H9 (cell line): ENCODE data around the gene SERPING1. TPM values are rescaled to one million over a fixed set of nuclear protein-coding genes. Genes with fewer than 3 reads are reported as not detected.

ENCODE experiments used
- DNase-seq: peaks from one replicate; pipeline ENCODE4 v3.0.0-alpha.2; 2017
- H2AFZ ChIP-seq: one replicate; pipeline ENCODE4 v1.6.1; 2013; ENCODE audit warnings: mild to moderate bottlenecking, low read length, control low read depth, moderate library complexity
- H2AK5ac ChIP-seq: 2 replicates; pipeline ENCODE4 v1.6.1; 2013; ENCODE audit warnings: low read length, control low read depth, mixed read lengths; ENCODE audit not compliant: insufficient read length
- H2BK120ac ChIP-seq: one replicate; pipeline ENCODE4 v1.6.1; 2013; ENCODE audit warnings: low read depth, mild to moderate bottlenecking, low read length, control low read depth, inconsistent platforms; ENCODE audit not compliant: poor library complexity, severe bottlenecking
- H2BK12ac ChIP-seq: 2 replicates; pipeline ENCODE4 v1.6.1; 2013; ENCODE audit warnings: low read length, control low read depth, mixed read lengths, low read depth; ENCODE audit not compliant: insufficient read length
- H2BK15ac ChIP-seq: 2 replicates; pipeline ENCODE4 v1.6.1; 2013; ENCODE audit warnings: low read depth, low read length, control low read depth
- H2BK20ac ChIP-seq: one replicate; pipeline ENCODE4 v1.6.1; 2013; ENCODE audit warnings: low read depth, mild to moderate bottlenecking, low read length, control low read depth, inconsistent platforms; ENCODE audit not compliant: poor library complexity, severe bottlenecking
- H2BK5ac ChIP-seq: 2 replicates; pipeline ENCODE4 v1.6.1; 2013; ENCODE audit warnings: low read length, control low read depth, mixed read lengths; ENCODE audit not compliant: insufficient read length
- H3K14ac ChIP-seq: 2 replicates; pipeline ENCODE4 v1.6.1; 2013; ENCODE audit warnings: low read length, control low read depth; ENCODE audit not compliant: insufficient read depth
- H3K18ac ChIP-seq: 2 replicates; pipeline ENCODE4 v1.6.1; 2013; ENCODE audit warnings: low read depth, mild to moderate bottlenecking, mixed read lengths, low read length, control low read depth; ENCODE audit not compliant: insufficient read length
- H3K23ac ChIP-seq: 2 replicates; pipeline ENCODE4 v1.6.1; 2013; ENCODE audit warnings: low read length, control low read depth, mixed read lengths, low read depth; ENCODE audit not compliant: insufficient read length
- H3K23me2 ChIP-seq: 2 replicates; pipeline ENCODE4 v1.6.1; 2013; ENCODE audit warnings: low read depth, mild to moderate bottlenecking, mixed read lengths, low read length, control low read depth; ENCODE audit not compliant: insufficient read length, poor library complexity, severe bottlenecking
- H3K27ac ChIP-seq: 2 replicates; pipeline ENCODE4 v1.5.1; 2013; ENCODE audit warnings: low read length, control low read depth, mixed read lengths, low read depth; ENCODE audit not compliant: insufficient read length
- H3K27me3 ChIP-seq: 2 replicates; pipeline ENCODE4 v1.6.1; 2013; ENCODE audit warnings: low read length, control low read depth, inconsistent platforms; ENCODE audit not compliant: insufficient read depth
- H3K4ac ChIP-seq: 2 replicates; pipeline ENCODE4 v1.6.1; 2013; ENCODE audit warnings: low read depth, mild to moderate bottlenecking, control low read depth, inconsistent platforms, low read length, moderate library complexity
- H3K4me1 ChIP-seq: 2 replicates; pipeline ENCODE4 v1.6.1; 2013; ENCODE audit warnings: low read length, control low read depth, inconsistent platforms; ENCODE audit not compliant: insufficient read depth
- H3K4me2 ChIP-seq: 2 replicates; pipeline ENCODE4 v1.6.1; 2013; ENCODE audit warnings: low read length, control low read depth, mixed read lengths; ENCODE audit not compliant: insufficient read length, insufficient read depth
- H3K56ac ChIP-seq: 2 replicates; pipeline ENCODE4 v1.6.1; 2013; ENCODE audit warnings: low read depth, mild to moderate bottlenecking, mixed read lengths, low read length, control low read depth; ENCODE audit not compliant: insufficient read length
- H3K79me1 ChIP-seq: 2 replicates; pipeline ENCODE4 v1.6.1; 2013; ENCODE audit warnings: low read depth, mild to moderate bottlenecking, moderate library complexity, low read length, control low read depth, inconsistent platforms; ENCODE audit not compliant: insufficient read depth, poor library complexity, severe bottlenecking
- H3K79me2 ChIP-seq: 2 replicates; pipeline ENCODE4 v1.6.1; 2013; ENCODE audit warnings: low read length, control low read depth, inconsistent platforms; ENCODE audit not compliant: insufficient read depth
- H3K9ac ChIP-seq: 2 replicates; pipeline ENCODE4 v1.6.1; 2013; ENCODE audit warnings: low read length, control low read depth, mixed read lengths; ENCODE audit not compliant: insufficient read length; ENCODE audit errors: extremely low read depth
- H3K9me3 ChIP-seq: one replicate; pipeline ENCODE4 v1.6.1; 2013; ENCODE audit warnings: low read depth, low read length, inconsistent platforms; ENCODE audit not compliant: control insufficient read depth
- H3T11ph ChIP-seq: one replicate; pipeline ENCODE4 v1.6.1; 2013; ENCODE audit warnings: mild to moderate bottlenecking, low read length, control low read depth, inconsistent platforms
- H4K20me1 ChIP-seq: one replicate; pipeline ENCODE4 v1.6.1; 2013; ENCODE audit not compliant: control insufficient read depth, insufficient read length, insufficient read depth
- H4K5ac ChIP-seq: 2 replicates; pipeline ENCODE4 v1.6.1; 2013; ENCODE audit warnings: low read depth, mild to moderate bottlenecking, mixed read lengths, low read length, control low read depth; ENCODE audit not compliant: insufficient read length
- H4K8ac ChIP-seq: replicated peaks from 2 replicates; pipeline ENCODE4 v1.6.1; 2013; ENCODE audit warnings: low read length, control low read depth, mixed read lengths, low read depth; ENCODE audit not compliant: insufficient read length
- H4K91ac ChIP-seq: 2 replicates; pipeline ENCODE4 v1.6.1; 2013; ENCODE audit warnings: low read depth, mild to moderate bottlenecking, moderate library complexity, mixed read lengths, low read length, control low read depth; ENCODE audit not compliant: insufficient read length
- H3K27ac Mint-ChIP-seq, 3 experiments: 2 replicates in 2 of 3; 3 replicates in 1 of 3; pipeline ENCODE4 v1.8.0; 2020 to 2021; ENCODE audit warnings: mixed read lengths in 3 of 3, mild to moderate bottlenecking in 1 of 3, moderate library complexity in 1 of 3
- H3K27me3 Mint-ChIP-seq: 2 replicates; pipeline ENCODE4 v1.8.0; 2021; ENCODE audit warnings: low read depth, mild to moderate bottlenecking, moderate library complexity, mixed read lengths
- H3K36me3 Mint-ChIP-seq, 3 experiments: 2 replicates in 2 of 3; 3 replicates in 1 of 3; pipeline ENCODE4 v1.8.0; 2020 to 2021; ENCODE audit warnings: low read depth in 3 of 3, mixed read lengths in 3 of 3; ENCODE audit not compliant: insufficient read depth in 1 of 3
- H3K4me1 Mint-ChIP-seq, 2 experiments: 2 replicates each; pipeline ENCODE4 v1.8.0; 2020; ENCODE audit warnings: mixed read lengths in 2 of 2
- H3K4me3 Mint-ChIP-seq, 2 experiments: 2 replicates in 1 of 2; 3 replicates in 1 of 2; pipeline ENCODE4 v1.8.0; 2020 to 2021; ENCODE audit warnings: mild to moderate bottlenecking in 2 of 2, mixed read lengths in 2 of 2, moderate library complexity in 1 of 2
- H3K9me3 Mint-ChIP-seq, 2 experiments: 2 replicates in 1 of 2; 3 replicates in 1 of 2; pipeline ENCODE4 v1.8.0; 2020; ENCODE audit warnings: mild to moderate bottlenecking in 2 of 2, mixed read lengths in 2 of 2, moderate library complexity in 1 of 2
- CTCF ChIP-seq: fragments of 200-600 bp; sonication (generic); conservative IDR thresholded peaks from 3 replicates; pipeline ENCODE4 v1.8.0; 2021; ENCODE audit warnings: antibody characterized with exemption, mild to moderate bottlenecking
- WGBS: extraction: QIAGEN DNeasy Blood & Tissue Kit; methylation state at CpG from one replicate; pipeline ENCODE4 v1.1.7; 2013; ENCODE audit warnings: missing lambda C conversion rate, low lambda C conversion rate, mixed read lengths; ENCODE audit not compliant: insufficient read length; ENCODE audit errors: extremely low coverage; 5-methylcytosine and 5-hydroxymethylcytosine counted together
- total RNA-seq: library from RNA; stranded (reverse); gene quantifications from 2 replicates; pipeline ENCODE4 v1.2.1, GENCODE V29; 2021

Gene SERPING1
- total RNA-seq, 1 experiment from 2014 or later: 35.2 TPM

- Mint-ChIP-seq H3K27ac (no peak overlapping the region; a peak in 1 of 7 replicates), H3K4me3 (no peak overlapping the region)
These were observed 45.5 kb upstream of the SERPING1 start for GRCh38 chr11:57551941-57552340.

More at GRCh38 chr11:57551941-57552340, 45.5 kb upstream of the SERPING1 start:
- no peaks in the 10 kb centered on the region for H3K79me2 ChIP-seq
- H3K79me1 ChIP-seq: no peaks in the 10 kb centered on the region
- H4K5ac ChIP-seq: no peak overlapping the region
- Mint-ChIP-seq H3K36me3 (peaks cover 6 to 53% (median 35%) of the 10 kb centered on the region in 3 experiments; a peak in 6 of 7 replicates), H3K4me1 (peaks cover 13 to 17% of the 10 kb centered on the region in 2 experiments), H3K27me3 (no peaks in the 10 kb centered on the region; the same call in 1 of the 2 replicates), H3K9me3 (no peaks in the 10 kb centered on the region)
- H2BK15ac ChIP-seq: no peak overlapping the region
- H3K23me2 ChIP-seq: no peaks in the 10 kb centered on the region
- no peaks in the 10 kb centered on the region for H3K27me3 ChIP-seq
- no peak overlapping the region for H2BK12ac ChIP-seq
- no peak overlapping the region for H3K18ac ChIP-seq
- no peak overlapping the region for H2BK5ac ChIP-seq
- H3K27ac ChIP-seq: no peak overlapping the region
- H3T11ph ChIP-seq: no peak overlapping the region
- DNase-seq: no peak
- no peaks in the 10 kb centered on the region; the same call in 1 of the 2 replicates for H3K4me1 ChIP-seq
- no peak overlapping the region for H2BK120ac ChIP-seq
- H2AFZ ChIP-seq: no peak overlapping the region
- H3K4ac ChIP-seq: no peak overlapping the region
- no peaks in the 10 kb centered on the region for H4K20me1 ChIP-seq
- no peak overlapping the region for H3K9ac ChIP-seq
- no peak overlapping the region for H3K56ac ChIP-seq
- WGBS: no CpG with 5 or more reads among the region's 4 CpGs
- no peaks in the 10 kb centered on the region for H3K9me3 ChIP-seq
- no peak overlapping the region for H2AK5ac ChIP-seq
- H2BK20ac ChIP-seq: no peak overlapping the region
- H3K14ac ChIP-seq: no peak overlapping the region
- TF ChIP-seq CTCF: no peak
- H4K8ac ChIP-seq: no peak overlapping the region
- no peak overlapping the region for H4K91ac ChIP-seq
- H3K4me2 ChIP-seq: no peak overlapping the region
- H3K23ac ChIP-seq: no peak overlapping the region
